T1000 (cell line): ENCODE results near the gene SIX4.

Experiments used
- DNase-seq: peaks from one replicate; lab custom pipeline; 2025; ENCODE audit warnings: mixed read lengths; lab: John Stamatoyannopoulos, UW

Gene SIX4

GRCh38 chr14:60722107-60722356, 2.1 kb downstream of the SIX4 start:
- DNase-seq, result no peak

- peak; percentile 52 for DNase-seq
Measured at GRCh38 chr14:60721326-60722106, 2.6 kb downstream of the SIX4 start.

GRCh38 chr14:60720962-60721325, 3.2 kb downstream of the SIX4 start:
- no peak for DNase-seq

- no peak for DNase-seq
Measured at GRCh38 chr14:60720391-60720790, 3.8 kb downstream of the SIX4 start.

GRCh38 chr14:60713513-60713912, 10.6 kb downstream of the SIX4 start:
- no peak for DNase-seq

- no peak for DNase-seq
Measured at GRCh38 chr14:60710494-60710893, 13.7 kb downstream of the SIX4 start.

- no peak for DNase-seq
Measured at GRCh38 chr14:60707858-60708257, 16.3 kb downstream of the SIX4 start.

GRCh38 chr14:60705100-60705499, 19.1 kb downstream of the SIX4 start:
- no peak for DNase-seq

GRCh38 chr14:60700598-60700997, 23.6 kb downstream of the SIX4 start:
- DNase-seq, result no peak

DNA sequence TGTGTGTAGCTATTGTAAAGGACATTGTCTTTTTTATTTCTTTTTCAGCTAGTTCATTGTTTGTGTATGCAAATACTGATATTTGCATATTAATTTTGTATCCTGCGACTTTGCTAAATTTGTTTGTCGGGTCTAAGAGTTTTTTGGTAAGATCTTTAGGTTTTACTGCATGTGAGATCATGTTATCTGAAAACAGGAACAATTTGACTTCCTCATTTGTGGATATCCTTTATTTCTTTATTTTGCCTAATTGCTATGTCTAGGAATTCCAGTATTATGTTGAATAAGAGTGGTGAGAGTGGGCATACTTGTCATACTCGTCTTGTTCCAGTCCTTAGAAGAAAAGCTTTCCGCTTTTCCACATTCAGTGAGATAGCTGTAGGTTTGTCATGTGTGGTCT, 28.8 kb downstream of the SIX4 start:
- no peak for DNase-seq

- DNase-seq, result no peak
Measured at GRCh38 chr14:60691383-60692113, 32.6 kb downstream of the SIX4 start.

DNA sequence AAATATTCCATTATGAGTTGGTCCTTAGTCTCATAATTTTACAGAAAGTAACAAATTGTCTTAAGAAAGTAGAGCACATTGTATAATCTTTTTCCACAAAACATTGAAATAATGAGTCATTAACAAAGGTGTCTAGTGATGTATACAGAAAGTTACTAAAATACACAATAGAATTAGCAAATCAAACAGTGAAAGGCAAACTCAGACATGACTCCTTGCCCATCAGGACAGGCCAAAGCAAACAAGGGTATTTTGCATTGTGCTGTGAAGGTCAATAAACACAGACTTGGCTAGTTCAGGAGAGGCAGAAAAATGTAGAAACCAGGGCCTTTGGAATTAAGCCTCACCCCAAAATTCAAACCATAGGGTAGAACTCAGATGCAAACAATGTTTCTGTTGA, 37.3 kb downstream of the SIX4 start:
- DNase-seq, result no peak

- peak; percentile 8 for DNase-seq
Measured at GRCh38 chr14:60684203-60684602, 39.9 kb downstream of the SIX4 start.

- no peak for DNase-seq
Measured at GRCh38 chr14:60681271-60681670, 42.9 kb downstream of the SIX4 start.

DNA sequence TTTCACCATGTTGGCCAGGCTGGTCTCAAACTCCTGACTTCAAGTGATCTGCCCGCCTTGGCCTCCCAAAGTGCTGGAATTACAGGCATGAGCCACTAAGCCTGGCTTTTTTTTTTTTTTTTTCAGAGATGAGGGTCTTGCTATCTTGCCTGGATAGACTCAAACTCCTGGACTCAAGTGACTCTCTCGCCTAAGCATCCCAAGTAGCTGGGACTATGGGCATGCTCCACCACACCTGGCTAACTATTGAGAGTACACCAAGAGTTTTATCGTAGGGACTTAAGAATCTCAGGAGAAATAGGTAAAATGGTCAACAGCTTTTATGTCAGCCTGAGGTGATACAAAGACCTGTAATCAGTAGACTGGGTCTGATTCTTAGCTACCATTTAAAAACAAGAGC, 43.6 kb downstream of the SIX4 start:
- no peak for DNase-seq

GRCh38 chr14:60679566-60680258, 44.4 kb downstream of the SIX4 start:
- no peak for DNase-seq

- DNase-seq, result no peak
Measured at GRCh38 chr14:60677701-60678100, 46.5 kb downstream of the SIX4 start.

DNA sequence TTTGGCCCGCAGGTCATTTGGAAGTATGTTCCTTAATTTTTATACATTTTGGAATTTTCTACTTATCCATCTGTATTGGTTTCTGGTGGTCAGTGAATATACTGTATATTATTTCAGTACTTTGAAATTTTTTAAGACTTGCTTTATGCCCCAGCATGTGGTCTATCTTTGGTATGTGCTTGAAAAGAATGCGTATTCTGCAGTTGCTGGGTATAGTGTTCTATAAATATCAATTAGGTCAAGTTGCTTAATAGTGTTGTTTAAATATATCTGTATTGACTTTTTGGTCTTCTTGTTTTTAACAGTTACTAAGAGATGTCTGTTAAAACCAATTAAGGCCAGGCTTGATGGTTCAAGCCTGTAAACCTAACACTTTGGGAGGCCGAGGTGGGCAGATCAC, 53.2 kb downstream of the SIX4 start:
- no peak for DNase-seq

DNA sequence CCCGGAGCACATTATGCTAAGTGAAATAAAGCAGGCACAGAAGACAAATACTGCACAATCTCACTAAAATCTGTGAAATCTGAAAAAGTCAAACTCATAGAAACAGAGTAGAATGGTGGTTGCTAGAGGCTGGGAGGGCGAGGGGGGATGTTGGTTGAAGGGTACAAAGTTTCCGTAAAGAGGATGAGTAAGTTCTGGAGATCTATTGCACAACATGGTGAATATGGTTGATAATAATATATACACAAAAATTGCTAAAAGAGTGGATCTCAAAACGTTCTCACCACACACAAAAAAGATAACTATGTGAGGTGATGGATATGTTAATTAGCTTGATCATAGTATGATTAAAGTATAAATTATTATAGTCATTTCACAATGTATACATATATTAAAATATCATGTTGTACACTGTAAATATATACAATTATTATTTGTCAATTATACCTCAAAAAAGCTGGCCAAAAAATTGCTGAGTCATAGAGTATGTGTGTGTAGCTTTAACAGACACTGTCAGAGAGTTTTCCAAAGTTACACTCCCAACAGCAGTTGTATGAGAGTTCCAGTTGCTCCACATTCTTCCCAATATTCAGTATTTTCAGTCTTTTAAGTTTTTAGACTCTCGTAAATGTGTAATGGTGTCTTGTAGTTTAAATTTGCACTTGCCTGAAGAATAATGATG, 55.6 kb downstream of the SIX4 start:
- no peak for DNase-seq

- DNase-seq, result no peak
Measured at GRCh38 chr14:60665177-60665550, 59.0 kb downstream of the SIX4 start.

DNA sequence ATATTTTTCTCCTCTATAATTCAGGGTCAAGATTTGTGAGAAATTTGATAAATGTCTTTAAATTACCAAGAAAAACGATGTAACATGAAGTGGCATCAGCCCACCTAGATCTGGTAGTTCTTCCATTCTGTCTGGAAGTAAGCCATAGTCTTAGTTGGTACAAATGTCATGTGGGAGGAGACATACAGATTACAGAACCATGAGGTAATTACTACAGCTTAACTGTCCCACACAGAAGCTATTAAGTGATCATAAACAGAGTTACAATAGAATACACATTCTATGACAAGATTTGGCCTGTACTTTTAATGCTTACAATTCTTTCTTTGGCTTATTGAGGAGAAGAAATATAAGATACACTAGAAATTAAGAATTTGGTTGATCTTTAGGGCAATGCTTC, 61.2 kb downstream of the SIX4 start:
- no peak for DNase-seq

DNA sequence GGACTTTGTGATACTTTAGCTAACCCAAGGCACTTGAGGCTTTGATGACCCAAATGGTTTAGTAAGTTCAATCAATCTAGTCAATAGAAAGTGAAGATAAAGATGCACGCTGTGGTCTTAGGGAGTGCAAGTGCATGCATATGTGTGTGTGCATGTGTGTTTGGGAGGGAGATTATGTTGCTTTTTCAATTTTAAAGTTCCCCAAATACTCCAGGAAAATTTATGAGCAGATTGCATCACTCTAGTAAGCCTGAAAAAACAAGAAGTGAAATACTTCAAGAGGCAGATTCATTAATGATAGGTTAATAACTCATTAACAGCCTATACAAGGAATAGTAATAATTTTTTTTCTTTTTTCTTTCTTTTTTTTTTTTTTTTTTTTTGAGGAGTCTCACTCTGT, 62.4 kb downstream of the SIX4 start:
- no peak for DNase-seq
